Endothelial cell of umbilical vein (primary cell): ENCODE results near the gene EDDM3A. TPM values are rescaled to one million over a fixed set of nuclear protein-coding genes. Genes with fewer than 3 reads are reported as not detected.

Experiments used
- BruUV-seq: library from RNA; stranded (reverse); fragments of 400-500 nt; replicated peaks from 2 replicates; lab custom pipeline; 2021; lab: Mats Ljungman, UMichigan
- CTCF ChIA-PET: fragments of 300-600, 350-600 bp; sonication (Branson Sonifier 250); formaldehyde crosslinking; loops from one replicate; lab custom pipeline; 2021; ENCODE audit warnings: antibody characterized with exemption, inconsistent platforms; lab: Charles Lee
- POLR2A ChIA-PET: fragments of 300-600, 350-600 bp; sonication (Branson Sonifier 250); formaldehyde crosslinking; loops from one replicate; lab custom pipeline; 2021; ENCODE audit warnings: antibody characterized with exemption, inconsistent platforms; lab: Charles Lee
- DNase-seq: peaks from one replicate; pipeline ENCODE4 v3.0.0-alpha.2; 2011; ENCODE audit warnings: low read depth, low spot score
- FAIRE-seq: peaks from 2 replicates; lab custom pipeline; 2011; peaks lifted over from hg19 to GRCh38; lab: Jason Lieb, UNC
- H2AFZ ChIP-seq: 2 replicates; pipeline ENCODE4 v1.6.0; 2012; ENCODE audit warnings: low read depth, low read length, control low read depth, inconsistent platforms
- H3K27ac ChIP-seq: 2 replicates; pipeline ENCODE4 v1.5.1; 2011; ENCODE audit warnings: low read depth, mild to moderate bottlenecking, control low read depth, low read length, moderate library complexity; ENCODE audit not compliant: insufficient read depth
- H3K27me3 ChIP-seq, 2 experiments: 2 replicates each; pipeline versions ENCODE4 v1.6.0 to v1.6.1; 2011; ENCODE audit warnings: low read length in 2 of 2, mixed read lengths in 1 of 2; ENCODE audit not compliant: control insufficient read depth in 2 of 2, insufficient read depth in 2 of 2
- H3K36me3 ChIP-seq, 2 experiments: 2 replicates in 1 of 2; 3 replicates in 1 of 2; pipeline ENCODE4 v1.5.1; 2011; ENCODE audit warnings: low read length in 2 of 2, mild to moderate bottlenecking in 1 of 2, moderate library complexity in 1 of 2; ENCODE audit not compliant: control insufficient read depth in 2 of 2, insufficient read depth in 2 of 2; ENCODE audit errors: extremely low read depth in 1 of 2
- H3K4me1 ChIP-seq: 3 replicates; pipeline ENCODE4 v1.5.1; 2011; ENCODE audit warnings: mild to moderate bottlenecking, low read length; ENCODE audit not compliant: control insufficient read depth, insufficient read depth; ENCODE audit errors: extremely low read depth
- H3K4me2 ChIP-seq: 2 replicates; pipeline ENCODE4 v1.6.1; 2011; ENCODE audit warnings: low read length, control low read depth, mixed read lengths; ENCODE audit not compliant: insufficient read depth
- H3K4me3 ChIP-seq, 3 experiments: fragments of 200-600 bp in 1 of 3; sonication (generic), shearing (Covaris generic) in 1 of 3; replicated peaks in 1 of 3; 2 replicates each; pipeline ENCODE4 v1.5.1; 2011 to 2016; ENCODE audit warnings: control low read depth in 3 of 3, low read length in 3 of 3, mild to moderate bottlenecking in 2 of 3, inconsistent platforms in 1 of 3, low read depth in 1 of 3, moderate library complexity in 1 of 3; ENCODE audit not compliant: insufficient read depth in 1 of 3
- H3K79me2 ChIP-seq: 2 replicates; pipeline ENCODE4 v1.6.0; 2012; ENCODE audit warnings: low read length, inconsistent platforms; ENCODE audit not compliant: control insufficient read depth, insufficient read depth
- H3K9ac ChIP-seq: replicated peaks from 2 replicates; pipeline ENCODE3; 2011; ENCODE audit warnings: low read length, control low read depth; ENCODE audit not compliant: insufficient read depth; ENCODE audit errors: extremely low read depth
- H3K9me1 ChIP-seq: replicated peaks from 3 replicates; pipeline ENCODE4 v1.6.0; 2011; ENCODE audit warnings: mild to moderate bottlenecking, low read length; ENCODE audit not compliant: control insufficient read depth, insufficient read depth; ENCODE audit errors: extremely low read depth
- H3K9me3 ChIP-seq: replicated peaks from 2 replicates; pipeline ENCODE4 v1.5.1; 2012; ENCODE audit warnings: low read length, inconsistent platforms; ENCODE audit not compliant: control insufficient read depth, insufficient read depth
- H4K20me1 ChIP-seq: replicated peaks from 2 replicates; pipeline ENCODE3; 2011; ENCODE audit warnings: mild to moderate bottlenecking, low read length; ENCODE audit not compliant: control insufficient read depth, insufficient read depth; ENCODE audit errors: extremely low read depth
- GATA2 ChIP-seq: IDR thresholded peaks from 2 replicates; pipeline ENCODE4 v1.7.0; 2011; ENCODE audit warnings: low read depth, mild to moderate bottlenecking, moderate library complexity, mixed read lengths, low read length; ENCODE audit not compliant: insufficient read length, insufficient read depth
- JUN ChIP-seq: IDR thresholded peaks from 2 replicates; pipeline ENCODE4 v1.6.1; 2011; ENCODE audit warnings: borderline replicate concordance, low read depth; ENCODE audit not compliant: insufficient read length, insufficient read depth
- dilution Hi-C: fragments of 300-500 bp; cut with MboI; formaldehyde crosslinking; loops from one replicate; pipeline ENCODE4 v1.15.0; 2019; ENCODE audit warnings: low sequenced_read_pairs; ENCODE audit not compliant: extremely low pct_ligation_motif_present
- intact Hi-C: fragments of 100-400 bp; cut with micrococcal nuclease; formaldehyde crosslinking; loops from one replicate; pipeline ENCODE4 v1.10.0; 2022
- polyA plus RNA-seq, 4 experiments: library from polyadenylated mRNA; depleted of rRNA in 3 of 4; stranded (reverse) in 3 of 4; unstranded in 1 of 4; fragments of >200 nt; gene quantifications; 2 replicates each; pipeline versions ENCODE4 v1.2.1 to v1.2.3, GENCODE V29; 2011 to 2012; ENCODE audit warnings: missing spikeins in 1 of 4
- total RNA-seq: library from RNA; stranded (reverse); gene quantifications from 2 replicates; pipeline ENCODE4 v1.2.3, GENCODE V29; 2021
- TF ChIP-seq, protein P1 (sequence below), 2 donors: IDR thresholded peaks; 1 replicate in 1 of 2; 2 replicates in 1 of 2; pipeline ENCODE4 v1.5.1; 2011; ENCODE audit warnings: low read length in 2 of 2, mild to moderate bottlenecking in 2 of 2, moderate library complexity in 2 of 2, control low read depth in 1 of 2, inconsistent platforms in 1 of 2, low read depth in 1 of 2; ENCODE audit not compliant: insufficient read depth in 1 of 2; ENCODE audit errors: extremely low read depth in 1 of 2

The EDDM3A gene
- total and polyA plus RNA-seq, 2 donors (not counting 3 experiments of a cell fraction or from before 2014, with no cell fraction given): not detected

DNA sequence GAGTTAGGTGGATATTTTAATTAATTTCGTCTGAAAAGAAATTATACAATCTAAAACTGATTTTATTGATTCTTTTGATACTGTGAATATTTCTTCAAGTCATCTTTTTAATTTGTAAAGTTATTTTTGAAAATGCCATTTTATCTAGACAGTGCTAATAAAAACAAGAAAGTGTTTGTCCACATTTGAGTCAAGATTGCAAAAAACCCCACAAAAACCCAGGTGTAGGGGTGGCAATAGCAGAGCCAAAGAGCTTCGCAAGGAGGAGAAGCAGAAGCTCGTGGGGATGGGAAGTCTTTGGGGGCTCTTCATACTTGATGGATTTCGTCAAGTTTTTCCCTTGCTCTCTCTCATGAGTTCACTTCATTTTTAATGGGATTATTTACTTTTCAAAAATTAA is 41.3 kb downstream of the EDDM3A start:
- no TSS peak for BruUV-seq
- Histone ChIP-seq H2AFZ (no peak overlapping the region), H3K9ac (no peak overlapping the region), H3K27me3 (no peaks in the 10 kb centered on the region), H3K27ac (no peak overlapping the region), H3K36me3 (no peaks in the 10 kb centered on the region), H3K4me1 (peaks cover 27% of the 10 kb centered on the region), H3K9me1 (no peaks in the 10 kb centered on the region), H3K79me2 (no peaks in the 10 kb centered on the region), H4K20me1 (no peaks in the 10 kb centered on the region), H3K9me3 (no peaks in the 10 kb centered on the region), H3K4me3 (no peak overlapping the region), H3K4me2 (no peak overlapping the region)
- intact Hi-C loops: loop anchor here (10.0 kb wide), 1 partner anchor 188 kb away; no protein-coding TSS in a partner anchor
- ChIA-PET CTCF (no interaction called here), POLR2A (no interaction called here)
- no peak for FAIRE-seq
- dilution Hi-C loops: no loop called here
- no peak for TF ChIP-seq GATA2
- no peak for DNase-seq

DNA sequence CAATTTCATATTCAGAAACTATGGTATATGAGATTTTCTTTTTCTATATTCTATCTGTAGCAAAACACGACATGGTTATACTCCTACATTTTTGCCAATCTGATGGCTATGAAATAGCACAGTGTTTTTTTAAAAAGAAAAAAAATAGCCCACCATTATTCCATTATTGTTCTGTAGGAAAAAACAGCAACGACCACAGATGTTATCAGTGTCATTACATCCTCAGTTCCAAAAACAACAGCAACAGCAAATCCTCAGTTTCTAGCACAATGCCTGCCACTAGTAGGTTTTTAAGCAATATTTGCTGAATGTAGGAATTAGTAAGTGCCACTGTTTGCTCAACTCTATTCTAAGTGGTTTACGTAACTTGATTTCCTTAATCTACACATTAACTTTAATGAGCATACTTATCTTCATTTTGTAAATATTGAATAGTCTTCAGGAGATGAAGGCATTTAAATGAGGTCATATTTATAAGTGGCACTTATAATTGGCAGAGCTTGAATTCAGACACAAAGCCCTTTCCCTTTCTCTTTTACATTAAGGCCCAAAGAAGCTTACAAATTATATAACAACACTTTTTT is 43.6 kb downstream of the EDDM3A start:
- H3K4me1 ChIP-seq: peaks cover 18% of the 10 kb centered on the region
- H3K4me3 ChIP-seq: no peak overlapping the region
- no peak overlapping the region for H3K9ac ChIP-seq
- H3K9me1 ChIP-seq: no peaks in the 10 kb centered on the region
- ChIA-PET POLR2A (no interaction called here), CTCF (interaction anchor here (0.8 to 1.7 kb wide), 8 partner anchors 10 to 68 kb away, joined by 3 to 8 read pairs (median 4); partner anchors contain the start of gene RNASE1)
- H3K79me2 ChIP-seq: no peaks in the 10 kb centered on the region
- no peaks in the 10 kb centered on the region for H3K27me3 ChIP-seq
- no peak overlapping the region for H3K27ac ChIP-seq
- H3K4me2 ChIP-seq: peak overlapping the region; percentile 59
- H3K36me3 ChIP-seq: no peaks in the 10 kb centered on the region
- FAIRE-seq (peak; percentile 92), DNase-seq (peak; percentile 85)
- no peaks in the 10 kb centered on the region for H3K9me3 ChIP-seq
- TF ChIP-seq, protein P1, sequence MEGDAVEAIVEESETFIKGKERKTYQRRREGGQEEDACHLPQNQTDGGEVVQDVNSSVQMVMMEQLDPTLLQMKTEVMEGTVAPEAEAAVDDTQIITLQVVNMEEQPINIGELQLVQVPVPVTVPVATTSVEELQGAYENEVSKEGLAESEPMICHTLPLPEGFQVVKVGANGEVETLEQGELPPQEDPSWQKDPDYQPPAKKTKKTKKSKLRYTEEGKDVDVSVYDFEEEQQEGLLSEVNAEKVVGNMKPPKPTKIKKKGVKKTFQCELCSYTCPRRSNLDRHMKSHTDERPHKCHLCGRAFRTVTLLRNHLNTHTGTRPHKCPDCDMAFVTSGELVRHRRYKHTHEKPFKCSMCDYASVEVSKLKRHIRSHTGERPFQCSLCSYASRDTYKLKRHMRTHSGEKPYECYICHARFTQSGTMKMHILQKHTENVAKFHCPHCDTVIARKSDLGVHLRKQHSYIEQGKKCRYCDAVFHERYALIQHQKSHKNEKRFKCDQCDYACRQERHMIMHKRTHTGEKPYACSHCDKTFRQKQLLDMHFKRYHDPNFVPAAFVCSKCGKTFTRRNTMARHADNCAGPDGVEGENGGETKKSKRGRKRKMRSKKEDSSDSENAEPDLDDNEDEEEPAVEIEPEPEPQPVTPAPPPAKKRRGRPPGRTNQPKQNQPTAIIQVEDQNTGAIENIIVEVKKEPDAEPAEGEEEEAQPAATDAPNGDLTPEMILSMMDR (IDR thresholded peaks at IDR 0.05; ENCODE audit: extremely low read depth in 1 of 2, insufficient read depth in 1 of 2, low read depth in 1 of 2, low read length in 2 of 2): no peak
- peak; percentile 54 for TF ChIP-seq GATA2
- peak; percentile 24 for TF ChIP-seq JUN
- H2AFZ ChIP-seq: no peak overlapping the region
- intact Hi-C loops: loop anchor here (1.0 to 10.0 kb wide), 3 partner anchors 8 to 185 kb away; partner anchors contain the start of gene RNASE6
- dilution Hi-C loops: no loop called here
- no peaks in the 10 kb centered on the region for H4K20me1 ChIP-seq
- BruUV-seq: no TSS peak
